GM04503 (cell line): Measurements from ENCODE around the gene FCGR1A.
A peak's percentile ranks its signal among the peaks of the same experiment; 100 is the strongest.
"Not testable (repeated sequence)": the region's sequence is repeated elsewhere in the genome, so short reads cannot be mapped to it uniquely, and the experiment has no call there.

Source experiments
- DNase-seq: peaks from one replicate; pipeline ENCODE4 v3.0.0-alpha.2; 2012; ENCODE audit warnings: low read depth

The FCGR1A gene

GRCh38 chr1:149777084-149777483 lies 5.4 kb upstream of the FCGR1A start:
- DNase-seq = not testable (repeated sequence)

- not testable (repeated sequence) for DNase-seq
Measured at GRCh38 chr1:149778313-149778712, 4.2 kb upstream of the FCGR1A start.

GRCh38 chr1:149781413-149781984 lies 995 bp upstream of the FCGR1A start:
- not testable (repeated sequence) for DNase-seq

GRCh38 chr1:149783289-149783688 lies 795 bp downstream of the FCGR1A start:
- not testable (repeated sequence) for DNase-seq

- DNase-seq = not testable (repeated sequence)
Measured at GRCh38 chr1:149783868-149784267, 1.4 kb downstream of the FCGR1A start.

GRCh38 chr1:149787688-149788451 lies 5.4 kb downstream of the FCGR1A start:
- DNase-seq = not testable (repeated sequence)

GRCh38 chr1:149792502-149792901 lies 10.0 kb downstream of the FCGR1A start:
- DNase-seq = not testable (repeated sequence)

- not testable (repeated sequence) for DNase-seq
Measured at GRCh38 chr1:149792912-149793515, 10.5 kb downstream of the FCGR1A start.

GRCh38 chr1:149793885-149794284 lies 11.4 kb downstream of the FCGR1A start:
- DNase-seq = not testable (repeated sequence)

- DNase-seq = not testable (repeated sequence)
Measured at GRCh38 chr1:149801628-149802027, 19.1 kb downstream of the FCGR1A start.

GRCh38 chr1:149804417-149805080 lies 22.1 kb downstream of the FCGR1A start:
- not testable (repeated sequence) for DNase-seq

GRCh38 chr1:149810697-149811405 lies 28.4 kb downstream of the FCGR1A start:
- not testable (repeated sequence) for DNase-seq

GRCh38 chr1:149811514-149811889 lies 29.0 kb downstream of the FCGR1A start:
- DNase-seq = not testable (repeated sequence)

GRCh38 chr1:149811890-149812829 lies 29.7 kb downstream of the FCGR1A start:
- DNase-seq = peak; percentile 68

GRCh38 chr1:149812893-149813801 lies 30.7 kb downstream of the FCGR1A start:
- DNase-seq = peak; percentile 9

- DNase-seq = not testable (repeated sequence)
Measured at GRCh38 chr1:149820387-149820786, 37.9 kb downstream of the FCGR1A start.

- DNase-seq = not testable (repeated sequence)
Measured at GRCh38 chr1:149826555-149826954, 44.1 kb downstream of the FCGR1A start.

GRCh38 chr1:149831764-149832315 lies 49.3 kb downstream of the FCGR1A start:
- DNase-seq = not testable (repeated sequence)
